C1 segment of cervical spinal cord (tissue), 14 donors: ENCODE measurements around the gene CRIP2.

Source experiments
- DNase-seq, 14 donors: peaks; one replicate each; lab custom pipeline; 2025; lab: John Stamatoyannopoulos, UW

Gene CRIP2

GRCh38 chr14:105461903-105462302, 12.7 kb upstream of the CRIP2 start:
- DNase-seq: no peak

- no peak for DNase-seq
Observed at GRCh38 chr14:105464501-105464900, 10.1 kb upstream of the CRIP2 start.

- no peak for DNase-seq
Observed at GRCh38 chr14:105465209-105466031, 9.2 kb upstream of the CRIP2 start.

GRCh38 chr14:105466531-105467248, 7.9 kb upstream of the CRIP2 start:
- DNase-seq: no peak

- peak in 1 of 14 donors; percentile 60 for DNase-seq
Observed at GRCh38 chr14:105467249-105467941, 7.2 kb upstream of the CRIP2 start.

GRCh38 chr14:105467942-105468471, 6.6 kb upstream of the CRIP2 start:
- DNase-seq: peak in 2 of 14 donors; percentile 18 to 81

- DNase-seq: peak in 9 of 14 donors; percentile 6 to 73 (median 48)
Observed at GRCh38 chr14:105468621-105469241, 5.9 kb upstream of the CRIP2 start.

GRCh38 chr14:105469456-105470349, 4.9 kb upstream of the CRIP2 start:
- DNase-seq: no peak

GRCh38 chr14:105470350-105471296, 4.0 kb upstream of the CRIP2 start:
- DNase-seq: no peak

- DNase-seq: no peak
Observed at GRCh38 chr14:105471297-105471821, 3.3 kb upstream of the CRIP2 start.

- DNase-seq: no peak
Observed at GRCh38 chr14:105471823-105472485, 2.7 kb upstream of the CRIP2 start.

GRCh38 chr14:105472486-105472991, 2.1 kb upstream of the CRIP2 start:
- no peak for DNase-seq

- DNase-seq: peak in 4 of 14 donors; percentile 27 to 53 (median 46)
Observed at GRCh38 chr14:105473033-105473676, 1.5 kb upstream of the CRIP2 start.

GRCh38 chr14:105473677-105474482, 741 bp upstream of the CRIP2 start:
- DNase-seq: peak in 8 of 14 donors; percentile 21 to 76 (median 50)

- DNase-seq: peak in 5 of 14 donors; percentile 44 to 74 (median 54)
Observed at GRCh38 chr14:105475269-105476096, 862 bp downstream of the CRIP2 start.
